Subcutaneous adipose tissue (tissue), 4 donors: ENCODE data around the gene NARS2. TPM values are rescaled to one million over a fixed set of nuclear protein-coding genes. Genes with fewer than 3 reads are reported as not detected.

Source experiments
- CTCF ChIP-seq: fragments of 450-650 bp; IDR thresholded peaks from one replicate; pipeline ENCODE4 v1.5.1; 2016; ENCODE audit warnings: low read depth, mild to moderate bottlenecking, control low read depth, antibody characterized with exemption, moderate library complexity
- total RNA-seq, 4 donors: library from RNA; depleted of rRNA; stranded (reverse); fragments of >200 nt; gene quantifications; one replicate each; pipeline ENCODE4 v1.1.0, GENCODE V29; 2016

The NARS2 gene
- total RNA-seq, 4 donors from 2014 or later, result 11.4 to 17.3 (median 15.2) TPM

DNA sequence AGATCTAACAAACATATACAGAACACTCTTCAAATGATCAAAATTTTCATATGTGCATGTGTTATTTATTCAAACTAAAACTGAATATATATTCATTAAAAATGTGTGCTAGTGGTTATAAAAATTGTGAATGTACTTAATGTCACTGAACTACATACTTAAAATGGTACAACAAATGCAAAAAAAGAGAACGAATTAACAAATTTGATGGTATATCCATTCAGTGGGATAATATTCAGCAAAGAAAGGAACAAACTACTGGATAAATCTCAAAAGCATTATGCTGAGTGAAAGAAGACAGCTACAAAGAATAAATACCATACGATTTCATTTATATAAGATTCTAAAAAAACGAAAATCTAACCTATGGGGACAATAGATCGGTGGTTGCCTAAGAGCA, 64.1 kb downstream of the NARS2 start:
- no peak for TF ChIP-seq CTCF

DNA sequence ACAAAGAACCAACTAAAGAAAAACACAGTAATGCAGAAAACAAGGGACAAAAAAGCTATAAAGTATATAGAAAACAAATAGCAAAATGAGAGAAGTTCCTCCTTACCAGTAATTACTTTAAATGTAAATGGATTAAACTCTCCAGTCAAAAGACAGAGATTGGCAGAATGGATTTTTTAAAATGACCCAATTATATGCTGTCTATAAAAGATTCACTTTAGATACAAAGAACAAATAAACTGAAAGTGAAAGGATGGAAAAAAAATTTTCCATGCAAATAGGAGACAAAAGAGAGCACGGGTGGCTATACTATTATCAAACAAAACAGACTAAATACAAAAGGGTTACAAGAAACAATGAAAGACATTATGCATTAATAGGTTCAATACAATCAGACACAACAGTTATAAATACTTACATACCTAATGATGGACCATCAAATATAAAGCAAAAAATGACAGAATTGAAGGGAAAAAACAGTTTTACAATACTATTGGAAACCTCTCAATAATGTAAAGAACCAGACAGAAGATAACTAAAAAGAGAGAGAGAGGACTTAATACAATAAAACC, 64.6 kb downstream of the NARS2 start:
- no peak for TF ChIP-seq CTCF

GRCh38 chr11:78504708-78505107, 70.0 kb downstream of the NARS2 start:
- TF ChIP-seq CTCF, result no peak

GRCh38 chr11:78504181-78504580, 70.5 kb downstream of the NARS2 start:
- TF ChIP-seq CTCF, result no peak

- no peak for TF ChIP-seq CTCF
These were observed 74.7 kb downstream of the NARS2 start for GRCh38 chr11:78499971-78500370.

GRCh38 chr11:78497293-78497692, 77.4 kb downstream of the NARS2 start:
- no peak for TF ChIP-seq CTCF

- no peak for TF ChIP-seq CTCF
These were observed 81.2 kb downstream of the NARS2 start for GRCh38 chr11:78493413-78493975.
